HL-60 (cell line): ENCODE measurements around the gene ADAMTS17.

ENCODE experiments used
- GABPA ChIP-seq: IDR thresholded peaks from 2 replicates; pipeline ENCODE4 v1.6.1; 2012; ENCODE audit warnings: low read depth
- POLR2AphosphoS5 ChIP-seq: IDR thresholded peaks from 2 replicates; pipeline ENCODE4 v1.6.1; 2012; ENCODE audit warnings: low read depth
- REST ChIP-seq: IDR thresholded peaks from 2 replicates; pipeline ENCODE4 v1.6.1; 2012; ENCODE audit warnings: low read depth; ENCODE audit not compliant: insufficient replicate concordance
- SPI1 ChIP-seq: IDR thresholded peaks from 2 replicates; pipeline ENCODE4 v1.6.1; 2012; ENCODE audit warnings: low read depth, mild to moderate bottlenecking, borderline replicate concordance
- TF ChIP-seq, protein P1 (sequence below): IDR thresholded peaks from one replicate; pipeline ENCODE4 v1.5.1; 2011; ENCODE audit warnings: low read length, control low read depth, inconsistent platforms; ENCODE audit not compliant: insufficient read depth

- TF ChIP-seq, protein P1, sequence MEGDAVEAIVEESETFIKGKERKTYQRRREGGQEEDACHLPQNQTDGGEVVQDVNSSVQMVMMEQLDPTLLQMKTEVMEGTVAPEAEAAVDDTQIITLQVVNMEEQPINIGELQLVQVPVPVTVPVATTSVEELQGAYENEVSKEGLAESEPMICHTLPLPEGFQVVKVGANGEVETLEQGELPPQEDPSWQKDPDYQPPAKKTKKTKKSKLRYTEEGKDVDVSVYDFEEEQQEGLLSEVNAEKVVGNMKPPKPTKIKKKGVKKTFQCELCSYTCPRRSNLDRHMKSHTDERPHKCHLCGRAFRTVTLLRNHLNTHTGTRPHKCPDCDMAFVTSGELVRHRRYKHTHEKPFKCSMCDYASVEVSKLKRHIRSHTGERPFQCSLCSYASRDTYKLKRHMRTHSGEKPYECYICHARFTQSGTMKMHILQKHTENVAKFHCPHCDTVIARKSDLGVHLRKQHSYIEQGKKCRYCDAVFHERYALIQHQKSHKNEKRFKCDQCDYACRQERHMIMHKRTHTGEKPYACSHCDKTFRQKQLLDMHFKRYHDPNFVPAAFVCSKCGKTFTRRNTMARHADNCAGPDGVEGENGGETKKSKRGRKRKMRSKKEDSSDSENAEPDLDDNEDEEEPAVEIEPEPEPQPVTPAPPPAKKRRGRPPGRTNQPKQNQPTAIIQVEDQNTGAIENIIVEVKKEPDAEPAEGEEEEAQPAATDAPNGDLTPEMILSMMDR = no peak
- TF ChIP-seq POLR2AphosphoS5 (no peak), GABPA (no peak), SPI1 (no peak), REST (no peak)
These were observed 376.4 kb downstream of the ADAMTS17 start for GRCh38 chr15:99965376-99965775.
